AG09309 (cell line): Measurements from ENCODE around the gene EGR1.

Source experiments
- DNase-seq: peaks from one replicate; pipeline ENCODE4 v3.0.0-alpha.2; 2010; ENCODE audit warnings: low read depth
- H3K4me3 ChIP-seq: 2 replicates; pipeline ENCODE4 v1.5.1; 2011; ENCODE audit warnings: mild to moderate bottlenecking, low read depth, low read length, moderate library complexity; ENCODE audit not compliant: control insufficient read depth
- CTCF ChIP-seq: IDR thresholded peaks from 2 replicates; pipeline ENCODE4 v1.5.1; 2011; ENCODE audit warnings: mild to moderate bottlenecking, low read depth, low read length, inconsistent platforms; ENCODE audit not compliant: insufficient read depth, control insufficient read depth; ENCODE audit errors: missing control alignments

EGR1 gene

GRCh38 chr5:138495351-138495750 lies 30.1 kb downstream of the EGR1 start:
- no peak for DNase-seq
- no peak for TF ChIP-seq CTCF
- no peak overlapping the region for H3K4me3 ChIP-seq

- no peak for DNase-seq
- no peak for TF ChIP-seq CTCF
- H3K4me3 ChIP-seq: no peak overlapping the region
Observed at GRCh38 chr5:138498376-138498775, 33.1 kb downstream of the EGR1 start.

- no peak for DNase-seq
- TF ChIP-seq CTCF: no peak
- H3K4me3 ChIP-seq: no peak overlapping the region
Observed at GRCh38 chr5:138502121-138502520, 36.8 kb downstream of the EGR1 start.

- H3K4me3 ChIP-seq: no peak overlapping the region
- DNase-seq: no peak
- TF ChIP-seq CTCF: no peak
Observed at GRCh38 chr5:138502521-138502920, 37.2 kb downstream of the EGR1 start.

GRCh38 chr5:138503487-138504270 lies 38.4 kb downstream of the EGR1 start:
- peak; percentile 31 for DNase-seq
- TF ChIP-seq CTCF: peak; percentile 79
- no peak overlapping the region for H3K4me3 ChIP-seq

- no peak for TF ChIP-seq CTCF
- no peak overlapping the region for H3K4me3 ChIP-seq
- DNase-seq: no peak
Observed at GRCh38 chr5:138504799-138505198, 39.5 kb downstream of the EGR1 start.
